HUES48 (cell line): ENCODE results near the gene ELP5.
A peak's percentile ranks its signal among the peaks of the same experiment; 100 is the strongest.

Experiments
- H3K27ac ChIP-seq: one replicate; pipeline ENCODE4 v1.7.0; 2013; ENCODE audit warnings: low read depth, low read length, inconsistent platforms
- H3K27me3 ChIP-seq: 2 replicates; pipeline ENCODE4 v1.6.1; 2013; ENCODE audit warnings: mild to moderate bottlenecking, low read length; ENCODE audit not compliant: control insufficient read depth, insufficient read depth
- H3K36me3 ChIP-seq: 2 replicates; pipeline ENCODE4 v1.6.1; 2013; ENCODE audit warnings: low read length; ENCODE audit not compliant: control insufficient read depth, insufficient read depth
- H3K4me1 ChIP-seq: 2 replicates; pipeline ENCODE4 v1.6.1; 2013; ENCODE audit warnings: mild to moderate bottlenecking, low read length; ENCODE audit not compliant: control insufficient read depth, insufficient read depth
- H3K4me3 ChIP-seq: 2 replicates; pipeline ENCODE4 v1.5.1; 2013; ENCODE audit warnings: mild to moderate bottlenecking, low read depth, low read length
- H3K9ac ChIP-seq: 2 replicates; pipeline ENCODE4 v1.6.1; 2013; ENCODE audit warnings: mild to moderate bottlenecking, low read depth, low read length, moderate library complexity
- H3K9me3 ChIP-seq: 2 replicates; pipeline ENCODE4 v1.6.1; 2013; ENCODE audit warnings: low read length; ENCODE audit not compliant: control insufficient read depth, insufficient read depth

The ELP5 gene

GRCh38 chr17:7246779-7247178, 5.2 kb upstream of the ELP5 start:
- no peak overlapping the region for H3K9ac ChIP-seq
- H3K4me3 ChIP-seq: no peak overlapping the region
- H3K27ac ChIP-seq: no peak overlapping the region
- H3K9me3 ChIP-seq: no peaks in the 10 kb centered on the region
- H3K4me1 ChIP-seq: peaks cover 12% of the 10 kb centered on the region
- H3K27me3 ChIP-seq: no peaks in the 10 kb centered on the region
- H3K36me3 ChIP-seq: peaks cover 31% of the 10 kb centered on the region

GRCh38 chr17:7248796-7249195, 3.2 kb upstream of the ELP5 start:
- Histone ChIP-seq H3K36me3 (peaks cover 33% of the 10 kb centered on the region), H3K9ac (no peak overlapping the region), H3K4me3 (no peak overlapping the region), H3K27ac (no peak overlapping the region), H3K9me3 (no peaks in the 10 kb centered on the region), H3K27me3 (no peaks in the 10 kb centered on the region), H3K4me1 (peaks cover 15% of the 10 kb centered on the region)

- Histone ChIP-seq H3K27ac (no peak overlapping the region), H3K4me1 (peaks cover 15% of the 10 kb centered on the region), H3K9me3 (no peaks in the 10 kb centered on the region), H3K36me3 (peaks cover 32% of the 10 kb centered on the region), H3K27me3 (no peaks in the 10 kb centered on the region), H3K4me3 (no peak overlapping the region), H3K9ac (no peak overlapping the region)
Observed at GRCh38 chr17:7249214-7249613, 2.8 kb upstream of the ELP5 start.

GRCh38 chr17:7249830-7250229, 2.2 kb upstream of the ELP5 start:
- Histone ChIP-seq H3K27ac (no peak overlapping the region), H3K9ac (no peak overlapping the region), H3K36me3 (peaks cover 32% of the 10 kb centered on the region), H3K4me3 (peak overlapping the region; percentile 83), H3K9me3 (no peaks in the 10 kb centered on the region), H3K4me1 (peaks cover 15% of the 10 kb centered on the region), H3K27me3 (no peaks in the 10 kb centered on the region)

GRCh38 chr17:7250695-7251627, 1.1 kb upstream of the ELP5 start:
- H3K4me3 ChIP-seq: peak overlapping the region; percentile 83
- peak overlapping the region; percentile 58 for H3K9ac ChIP-seq
- H3K27ac ChIP-seq: peak overlapping the region; percentile 99
- H3K9me3 ChIP-seq: no peaks in the 10 kb centered on the region
- H3K27me3 ChIP-seq: no peaks in the 10 kb centered on the region
- H3K4me1 ChIP-seq: peaks cover 15% of the 10 kb centered on the region
- H3K36me3 ChIP-seq: peaks cover 35% of the 10 kb centered on the region

GRCh38 chr17:7251661-7252175, 297 bp upstream of the ELP5 start, which contains the start of gene CTDNEP1:
CTDNEP1 (minus strand) TSS chr17:7251734; CDS start chr17:7251296, 438 bp downstream.
- Histone ChIP-seq H3K4me3 (peak within 1 kb of the TSS; percentile 83), H3K36me3 (peaks cover 35% of the 10 kb centered on the region), H3K9ac (peak within 1 kb of the TSS; percentile 89), H3K9me3 (no peaks in the 10 kb centered on the region), H3K27me3 (no peaks in the 10 kb centered on the region), H3K27ac (peak within 1 kb of the TSS; percentile 99), H3K4me1 (peaks cover 15% of the 10 kb centered on the region)

- peaks cover 39% of the 10 kb centered on the region for H3K36me3 ChIP-seq
Observed at GRCh38 chr17:7253082-7253481, 1.1 kb downstream of the ELP5 start.

GRCh38 chr17:7254511-7254910, 2.5 kb downstream of the ELP5 start:
- no peak overlapping the region for H3K27ac ChIP-seq

More at GRCh38 chr17:7253082-7253481, 1.1 kb downstream of the ELP5 start:
- Histone ChIP-seq H3K27me3 (no peaks in the 10 kb centered on the region), H3K9me3 (no peaks in the 10 kb centered on the region), H3K4me1 (peaks cover 15% of the 10 kb centered on the region), H3K9ac (peak overlapping the region; percentile 89), H3K27ac (peak overlapping the region; percentile 99), H3K4me3 (peak overlapping the region; percentile 83)

GRCh38 chr17:7256766-7257456, 4.9 kb downstream of the ELP5 start:
- Histone ChIP-seq H3K9me3 (no peaks in the 10 kb centered on the region), H3K4me1 (peaks cover 5% of the 10 kb centered on the region), H3K9ac (no peak overlapping the region), H3K27me3 (no peaks in the 10 kb centered on the region), H3K36me3 (peaks cover 58% of the 10 kb centered on the region), H3K4me3 (no peak overlapping the region), H3K27ac (no peak overlapping the region)

More at GRCh38 chr17:7254511-7254910, 2.5 kb downstream of the ELP5 start:
- Histone ChIP-seq H3K27me3 (no peaks in the 10 kb centered on the region), H3K36me3 (peaks cover 53% of the 10 kb centered on the region), H3K4me3 (no peak overlapping the region), H3K9ac (no peak overlapping the region), H3K9me3 (no peaks in the 10 kb centered on the region), H3K4me1 (peaks cover 15% of the 10 kb centered on the region)

GRCh38 chr17:7258731-7259554, 6.9 kb downstream of the ELP5 start:
- no peak overlapping the region for H3K27ac ChIP-seq
- H3K27me3 ChIP-seq: no peaks in the 10 kb centered on the region
- no peaks in the 10 kb centered on the region for H3K9me3 ChIP-seq
- H3K4me1 ChIP-seq: peaks cover 7% of the 10 kb centered on the region; the same call in 1 of the 2 replicates
- H3K9ac ChIP-seq: no peak overlapping the region
- no peak overlapping the region for H3K4me3 ChIP-seq
- peaks cover 53% of the 10 kb centered on the region for H3K36me3 ChIP-seq
